Activated CD4-positive, CD25-positive, alpha-beta regulatory T cell treated with anti-CD3 and anti-CD28 coated beads, Interleukin-2, amount 50 U/mL, for 72 hours (primary cell): ENCODE results near the gene LDLRAD3.

Experiments used
- DNase-seq: peaks from one replicate; pipeline ENCODE4 v3.0.0; 2021

The LDLRAD3 gene

GRCh38 chr11:35963911-35964310, 20.0 kb downstream of the LDLRAD3 start:
- DNase-seq: no peak

- no peak for DNase-seq
Measured at GRCh38 chr11:35964841-35965240, 21.0 kb downstream of the LDLRAD3 start.

GRCh38 chr11:35967042-35967441, 23.2 kb downstream of the LDLRAD3 start:
- no peak for DNase-seq

- no peak for DNase-seq
Measured at GRCh38 chr11:35968386-35969088, 24.7 kb downstream of the LDLRAD3 start.

GRCh38 chr11:35969089-35970042, 25.5 kb downstream of the LDLRAD3 start:
- DNase-seq: no peak

- no peak for DNase-seq
Measured at GRCh38 chr11:35970445-35970844, 26.6 kb downstream of the LDLRAD3 start.

- no peak for DNase-seq
Measured at GRCh38 chr11:35971841-35972422, 28.1 kb downstream of the LDLRAD3 start.

- no peak for DNase-seq
Measured at GRCh38 chr11:35974882-35975589, 31.2 kb downstream of the LDLRAD3 start.

- DNase-seq: no peak
Measured at GRCh38 chr11:35976434-35976833, 32.6 kb downstream of the LDLRAD3 start.

GRCh38 chr11:35978183-35978582, 34.3 kb downstream of the LDLRAD3 start:
- DNase-seq: no peak

- no peak for DNase-seq
Measured at GRCh38 chr11:35978891-35979290, 35.0 kb downstream of the LDLRAD3 start.

GRCh38 chr11:35980686-35981390, 37.0 kb downstream of the LDLRAD3 start:
- DNase-seq: no peak

- no peak for DNase-seq
Measured at GRCh38 chr11:35981581-35981980, 37.7 kb downstream of the LDLRAD3 start.

GRCh38 chr11:35982061-35982460, 38.2 kb downstream of the LDLRAD3 start:
- no peak for DNase-seq

GRCh38 chr11:35983981-35984380, 40.1 kb downstream of the LDLRAD3 start:
- DNase-seq: no peak

- no peak for DNase-seq
Measured at GRCh38 chr11:35986947-35987346, 43.1 kb downstream of the LDLRAD3 start.

- DNase-seq: no peak
Measured at GRCh38 chr11:35990170-35990569, 46.3 kb downstream of the LDLRAD3 start.

- DNase-seq: no peak
Measured at GRCh38 chr11:35990816-35991215, 47.0 kb downstream of the LDLRAD3 start.

- no peak for DNase-seq
Measured at GRCh38 chr11:35992548-35992947, 48.7 kb downstream of the LDLRAD3 start.

GRCh38 chr11:35994421-35994820, 50.6 kb downstream of the LDLRAD3 start:
- no peak for DNase-seq

- no peak for DNase-seq
Measured at GRCh38 chr11:35995681-35996271, 51.9 kb downstream of the LDLRAD3 start.
